ENCODE measurements around the gene KRT37.

The KRT37 gene

GRCh38 chr17:41424111-41424635, at the start of gene KRT37:
KRT37 (minus strand) TSS chr17:41424585; CDS start chr17:41424523, 62 bp downstream.
- DNase-seq: no peak

GRCh38 chr17:41468346-41468745, 44.0 kb upstream of the KRT37 start:
- no peak for DNase-seq

- DNase-seq: no peak
Measured at GRCh38 chr17:41467561-41467960, 43.2 kb upstream of the KRT37 start.

- DNase-seq: no peak
Measured at GRCh38 chr17:41466988-41467387, 42.6 kb upstream of the KRT37 start, which contains the start of gene KRT32. KRT32 (minus strand) TSS chr17:41467386; CDS start chr17:41467325, 61 bp downstream.

GRCh38 chr17:41464682-41465081, 40.3 kb upstream of the KRT37 start:
- peak in 2 of 51 donors; percentile 44 to 47 for DNase-seq

- no peak for DNase-seq
Measured at GRCh38 chr17:41464173-41464572, 39.8 kb upstream of the KRT37 start.

GRCh38 chr17:41463746-41464145, 39.4 kb upstream of the KRT37 start:
- no peak for DNase-seq

GRCh38 chr17:41462705-41463104, 38.3 kb upstream of the KRT37 start:
- no peak for DNase-seq

- no peak for DNase-seq
Measured at GRCh38 chr17:41457676-41458075, 33.3 kb upstream of the KRT37 start.

GRCh38 chr17:41456204-41456603, 31.8 kb upstream of the KRT37 start:
- DNase-seq: no peak

- DNase-seq: no peak
Measured at GRCh38 chr17:41455236-41455635, 30.9 kb upstream of the KRT37 start.

- DNase-seq: no peak
Measured at GRCh38 chr17:41453066-41453465, 28.7 kb upstream of the KRT37 start.

- no peak for DNase-seq
Measured at GRCh38 chr17:41452281-41452680, 27.9 kb upstream of the KRT37 start.

GRCh38 chr17:41451154-41451728, 26.9 kb upstream of the KRT37 start:
- DNase-seq: no peak

GRCh38 chr17:41449008-41449407, 24.6 kb upstream of the KRT37 start:
- DNase-seq: no peak

- no peak for DNase-seq
Measured at GRCh38 chr17:41448506-41448905, 24.1 kb upstream of the KRT37 start.

- no peak for DNase-seq
Measured at GRCh38 chr17:41446806-41447205, 22.4 kb upstream of the KRT37 start.

GRCh38 chr17:41444640-41445039, 20.3 kb upstream of the KRT37 start:
- no peak for DNase-seq

GRCh38 chr17:41444186-41444585, 19.8 kb upstream of the KRT37 start:
- no peak for DNase-seq

- no peak for DNase-seq
Measured at GRCh38 chr17:41442739-41443138, 18.4 kb upstream of the KRT37 start.

- DNase-seq: no peak
Measured at GRCh38 chr17:41440531-41441033, 16.2 kb upstream of the KRT37 start, which contains the start of gene KRT38. KRT38 (minus strand) TSS chr17:41440983; CDS start chr17:41440921, 62 bp downstream.

- no peak for DNase-seq
Measured at GRCh38 chr17:41439375-41439774, 15.0 kb upstream of the KRT37 start.

GRCh38 chr17:41437769-41438168, 13.4 kb upstream of the KRT37 start:
- peak in 1 of 51 donors; percentile 0 for DNase-seq
